GM21367 (cell line): ENCODE data around the gene APBA2.

ENCODE experiments used
- ATAC-seq: cut with Tn5 transposase; IDR thresholded peaks from one replicate; pipeline ENCODE4 v1.9.1; 2021; ENCODE audit not compliant: unreplicated experiment

The APBA2 gene

GRCh38 chr15:28980709-28981350, 95.1 kb downstream of the APBA2 start:
- no peak for ATAC-seq

GRCh38 chr15:28981351-28981720, 95.6 kb downstream of the APBA2 start:
- ATAC-seq: no peak

GRCh38 chr15:28981921-28982320, 96.1 kb downstream of the APBA2 start:
- no peak for ATAC-seq

- no peak for ATAC-seq
Measured at GRCh38 chr15:28982886-28983285, 97.1 kb downstream of the APBA2 start.

GRCh38 chr15:28983432-28984311, 97.9 kb downstream of the APBA2 start:
- no peak for ATAC-seq

GRCh38 chr15:28984421-28985315, 98.9 kb downstream of the APBA2 start:
- no peak for ATAC-seq

GRCh38 chr15:28985316-28985645, 99.5 kb downstream of the APBA2 start:
- no peak for ATAC-seq

- no peak for ATAC-seq
Measured at GRCh38 chr15:28985691-28986090, 99.9 kb downstream of the APBA2 start.

GRCh38 chr15:28986108-28986507, 100.3 kb downstream of the APBA2 start:
- no peak for ATAC-seq

- no peak for ATAC-seq
Measured at GRCh38 chr15:28986726-28987125, 101.0 kb downstream of the APBA2 start.

GRCh38 chr15:28987337-28987736, 101.6 kb downstream of the APBA2 start:
- no peak for ATAC-seq

- ATAC-seq: no peak
Measured at GRCh38 chr15:28989239-28989830, 103.6 kb downstream of the APBA2 start.

- no peak for ATAC-seq
Measured at GRCh38 chr15:28989896-28990295, 104.1 kb downstream of the APBA2 start.

- ATAC-seq: no peak
Measured at GRCh38 chr15:28990390-28990789, 104.6 kb downstream of the APBA2 start.

GRCh38 chr15:28991236-28992171, 105.7 kb downstream of the APBA2 start:
- ATAC-seq: no peak

GRCh38 chr15:28992336-28992864, 106.6 kb downstream of the APBA2 start:
- ATAC-seq: no peak

- ATAC-seq: no peak
Measured at GRCh38 chr15:28993051-28993719, 107.4 kb downstream of the APBA2 start.

- no peak for ATAC-seq
Measured at GRCh38 chr15:28993720-28994053, 107.9 kb downstream of the APBA2 start.

- no peak for ATAC-seq
Measured at GRCh38 chr15:28994142-28994830, 108.5 kb downstream of the APBA2 start.
